Activated CD4-positive, CD25-positive, alpha-beta regulatory T cell treated with anti-CD3 and anti-CD28 coated beads, Interleukin-2, amount 50 U/mL, for 24 hours (primary cell): Measurements from ENCODE around the gene HIRA.

ENCODE experiments used
- ATAC-seq, 2 donors: fragments of 150-1000 bp; cut with Tn5 transposase; one replicate each; pipeline ENCODE4 v1.10.0; 2021; ENCODE audit warnings: mild to moderate bottlenecking in 1 of 2, moderate library complexity in 1 of 2

Gene HIRA

GRCh38 chr22:19407649-19408606 is 23.6 kb downstream of the HIRA start:
- no peak for ATAC-seq

- no peak for ATAC-seq
Observed at GRCh38 chr22:19406846-19407245, 24.7 kb downstream of the HIRA start.

- ATAC-seq: no peak
Observed at GRCh38 chr22:19406281-19406811, 25.2 kb downstream of the HIRA start.

GRCh38 chr22:19405652-19406051 is 25.9 kb downstream of the HIRA start:
- no peak for ATAC-seq

GRCh38 chr22:19405133-19405532 is 26.4 kb downstream of the HIRA start:
- ATAC-seq: no peak

GRCh38 chr22:19404676-19405075 is 26.9 kb downstream of the HIRA start:
- no peak for ATAC-seq

GRCh38 chr22:19402642-19403191 is 28.8 kb downstream of the HIRA start:
- ATAC-seq: no peak

GRCh38 chr22:19401483-19401882 is 30.1 kb downstream of the HIRA start:
- no peak for ATAC-seq

GRCh38 chr22:19400881-19401280 is 30.7 kb downstream of the HIRA start:
- ATAC-seq: no peak

GRCh38 chr22:19398652-19399051 is 32.9 kb downstream of the HIRA start:
- ATAC-seq: no peak

- no peak for ATAC-seq
Observed at GRCh38 chr22:19398206-19398605, 33.3 kb downstream of the HIRA start.

GRCh38 chr22:19397734-19398104 is 33.8 kb downstream of the HIRA start:
- ATAC-seq: no peak

GRCh38 chr22:19396934-19397733 is 34.4 kb downstream of the HIRA start:
- no peak for ATAC-seq

GRCh38 chr22:19396561-19396933 is 35.0 kb downstream of the HIRA start:
- ATAC-seq: no peak

GRCh38 chr22:19395276-19395675 is 36.3 kb downstream of the HIRA start:
- no peak for ATAC-seq

- ATAC-seq: no peak
Observed at GRCh38 chr22:19394274-19395050, 37.1 kb downstream of the HIRA start.

GRCh38 chr22:19393704-19394103 is 37.8 kb downstream of the HIRA start:
- ATAC-seq: no peak

- ATAC-seq: no peak
Observed at GRCh38 chr22:19387575-19387974, 44.0 kb downstream of the HIRA start.

- ATAC-seq: no peak
Observed at GRCh38 chr22:19387038-19387437, 44.5 kb downstream of the HIRA start.

- no peak for ATAC-seq
Observed at GRCh38 chr22:19386248-19386647, 45.3 kb downstream of the HIRA start.

- ATAC-seq: no peak
Observed at GRCh38 chr22:19385221-19385906, 46.2 kb downstream of the HIRA start.

GRCh38 chr22:19383292-19383691 is 48.2 kb downstream of the HIRA start:
- no peak for ATAC-seq
